NCI-H2107 treated with DMSO at 0.1 percent for 48 hours (cell line): ENCODE measurements around the gene BRF1.

Source experiments
- DNase-seq: peaks from one replicate; lab custom pipeline; 2025; ENCODE audit not compliant: unreplicated experiment; lab: John Stamatoyannopoulos, UW

Gene BRF1

GRCh38 chr14:105177082-105177481 lies 123.7 kb downstream of the BRF1 start:
- no peak for DNase-seq

GRCh38 chr14:105176513-105176912 lies 124.3 kb downstream of the BRF1 start:
- no peak for DNase-seq

- no peak for DNase-seq
These were observed 126.6 kb downstream of the BRF1 start for GRCh38 chr14:105173901-105174894.

- DNase-seq = no peak
These were observed 127.7 kb downstream of the BRF1 start for GRCh38 chr14:105173145-105173544.

GRCh38 chr14:105172476-105172875 lies 128.3 kb downstream of the BRF1 start:
- no peak for DNase-seq

- peak; percentile 64 for DNase-seq
These were observed 129.7 kb downstream of the BRF1 start for GRCh38 chr14:105171004-105171673.

- no peak for DNase-seq
These were observed 130.8 kb downstream of the BRF1 start for GRCh38 chr14:105169776-105170655.

- DNase-seq = peak; percentile 47
These were observed 131.8 kb downstream of the BRF1 start for GRCh38 chr14:105168979-105169507.

- DNase-seq = peak; percentile 43
These were observed 132.3 kb downstream of the BRF1 start, which contains the start of gene JAG2 for GRCh38 chr14:105168496-105168978. JAG2 (minus strand) TSS chr14:105168776; CDS start chr14:105168420, 356 bp downstream.

GRCh38 chr14:105168093-105168420 lies 132.7 kb downstream of the BRF1 start:
- DNase-seq = no peak

- DNase-seq = no peak
These were observed 133.3 kb downstream of the BRF1 start for GRCh38 chr14:105167303-105168092.

GRCh38 chr14:105166571-105167302 lies 134.1 kb downstream of the BRF1 start:
- peak; percentile 35 for DNase-seq

GRCh38 chr14:105165761-105166485 lies 134.9 kb downstream of the BRF1 start:
- DNase-seq = no peak

- peak; percentile 98 for DNase-seq
These were observed 135.6 kb downstream of the BRF1 start for GRCh38 chr14:105165134-105165704.

- peak; percentile 90 for DNase-seq
These were observed 137.6 kb downstream of the BRF1 start for GRCh38 chr14:105163040-105163742.

- DNase-seq = no peak
These were observed 138.2 kb downstream of the BRF1 start for GRCh38 chr14:105162669-105162979.

GRCh38 chr14:105161964-105162668 lies 138.7 kb downstream of the BRF1 start:
- no peak for DNase-seq
